ENCODE measurements around the gene HMGXB3. TPM values are rescaled to one million over a fixed set of nuclear protein-coding genes. Genes with fewer than 3 reads are reported as not detected.

The HMGXB3 gene
- total RNA-seq, 2 donors from 2014 or later = 21.8 to 40.2 TPM

Other genes with a start within 250 kb of the HMGXB3 start
- gene PDE6A, start 55.9 kb upstream of the HMGXB3 start, total RNA-seq = 1 to 10 TPM; 1.5 to 2.7 TPM
- gene SLC26A2, start 40.0 kb upstream of the HMGXB3 start, total RNA-seq = 100 to 1,000 TPM; 339 to 770 TPM
- gene TIGD6, start 85 bp upstream of the HMGXB3 start, total RNA-seq = 1 to 10 TPM; 3.9 to 4.6 TPM
- 10 to 100 TPM in 1 of 2 donors, 1 to 10 TPM in 1; 7.2 to 26.1 TPM for gene CSF1R, start 85.8 kb downstream of the HMGXB3 start, total RNA-seq
- gene PDGFRB, start 155.1 kb downstream of the HMGXB3 start, total RNA-seq = 10 to 100 TPM in 1 of 2 donors, 1 to 10 TPM in 1; 8.6 to 18.1 TPM
- gene CDX1, start 166.0 kb downstream of the HMGXB3 start, total RNA-seq = 100 to 1,000 TPM; 299 to 498 TPM
- 10 to 100 TPM in 1 of 2 donors, 1 to 10 TPM in 1; 5.0 to 24.9 TPM for gene SLC6A7, start 189.3 kb downstream of the HMGXB3 start, total RNA-seq